Measurements from ENCODE around the gene FAM20B.

Gene FAM20B

DNA sequence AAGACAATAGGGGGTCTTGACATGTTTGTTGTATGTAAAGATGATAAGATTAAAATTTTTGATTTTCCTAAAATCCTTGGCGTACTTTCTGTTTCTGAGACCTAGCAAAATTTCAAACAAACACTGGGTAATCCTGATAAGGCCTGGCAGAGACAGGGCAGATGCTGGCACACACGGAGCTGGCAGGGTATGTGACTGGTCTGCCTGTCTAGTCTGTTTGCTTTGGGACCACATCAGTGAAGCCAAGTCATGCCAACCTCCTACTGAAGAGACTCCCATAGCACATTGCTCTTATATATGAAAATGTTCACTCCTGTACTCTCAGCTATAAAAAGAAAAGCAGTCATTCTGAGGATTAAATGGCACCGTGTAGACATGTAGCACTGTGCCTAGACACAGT is 70.2 kb downstream of the FAM20B start:
- DNase-seq = no peak

DNA sequence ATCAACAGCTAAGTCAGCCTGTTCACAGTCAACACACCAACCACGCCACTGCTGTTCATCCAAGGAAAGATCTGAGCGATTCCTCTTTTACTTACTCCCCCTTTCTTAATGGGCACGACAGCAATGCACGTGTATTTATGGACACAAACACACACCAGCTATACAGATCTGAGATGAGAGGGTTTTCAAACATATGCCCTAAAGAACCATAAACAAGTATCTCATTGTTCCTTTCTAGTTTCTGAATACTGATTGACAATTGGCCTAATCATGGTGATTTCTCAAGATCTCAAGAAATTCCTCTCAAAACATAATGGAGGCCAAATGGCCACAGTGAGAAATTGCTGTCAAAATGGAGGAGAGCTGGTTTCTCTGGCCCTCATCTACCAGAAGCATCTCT is 74.2 kb downstream of the FAM20B start:
- DNase-seq = no peak

DNA sequence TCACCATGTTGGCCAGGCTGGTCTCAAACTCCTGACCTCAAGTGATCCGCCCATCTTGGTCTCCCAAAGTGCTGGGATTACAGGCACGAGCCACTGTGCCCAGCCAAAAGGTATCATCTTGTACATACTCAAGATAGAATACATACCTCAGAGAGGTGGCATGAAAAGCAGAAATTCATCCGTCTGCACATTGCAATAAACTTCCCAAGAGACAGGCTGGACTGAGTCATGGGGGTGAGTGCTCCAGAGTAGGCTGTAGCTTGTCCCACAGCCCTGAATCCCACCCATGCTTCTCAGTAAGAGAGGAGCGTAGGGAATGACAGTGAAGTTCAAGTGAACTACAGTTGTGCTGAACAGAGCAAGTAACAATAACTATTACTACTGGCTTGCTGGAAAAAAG is 75.9 kb downstream of the FAM20B start:
- DNase-seq = no peak

DNA sequence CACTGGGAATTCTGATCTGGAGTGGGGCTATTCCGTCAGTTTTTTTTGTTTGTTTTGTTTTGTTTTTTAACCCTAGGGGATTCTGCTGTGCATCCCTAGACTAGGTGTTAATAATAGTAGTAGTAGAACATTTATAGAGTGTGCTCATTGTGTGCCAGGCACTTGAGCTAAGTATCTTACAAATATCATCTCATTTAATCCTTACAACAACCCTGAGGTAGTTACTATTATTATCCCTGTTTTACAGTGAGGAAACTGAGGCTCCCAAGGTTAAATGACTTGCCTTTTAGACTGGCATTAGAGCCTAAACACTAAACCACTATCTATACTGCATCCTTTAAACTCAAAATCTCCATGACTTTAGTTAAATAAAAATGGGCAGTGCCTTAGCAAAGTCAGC is 78.3 kb downstream of the FAM20B start:
- DNase-seq = no peak

DNA sequence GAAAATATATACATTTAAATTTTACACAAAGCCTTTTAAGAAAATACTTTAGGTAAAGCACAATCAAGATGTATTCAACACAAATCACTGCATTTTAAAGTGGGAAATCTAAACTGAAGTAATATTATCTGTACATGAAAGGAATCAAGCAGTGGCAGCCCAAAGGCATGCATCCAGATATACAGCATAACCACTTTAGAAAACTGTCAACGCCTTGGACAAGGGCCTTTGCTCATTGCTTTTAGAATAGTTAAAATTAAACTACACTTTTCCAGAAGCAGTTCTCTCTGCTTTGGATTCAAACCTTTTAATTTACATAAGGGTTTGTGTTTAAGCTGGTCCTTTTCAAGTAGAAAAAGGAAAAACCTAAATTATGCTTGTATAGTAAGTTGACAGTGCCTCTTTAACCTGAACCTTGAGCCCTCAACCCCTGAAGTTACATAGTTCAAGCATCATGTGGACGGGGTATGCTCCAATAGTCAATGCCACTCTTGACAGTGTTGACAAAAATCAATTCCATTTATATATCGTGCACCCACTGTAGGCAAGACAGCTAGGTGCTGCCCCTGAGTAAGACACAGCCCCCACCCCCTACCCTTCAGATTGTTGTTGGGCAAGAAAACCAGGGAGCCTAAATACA is 79.0 kb downstream of the FAM20B start:
- DNase-seq = no peak

DNA sequence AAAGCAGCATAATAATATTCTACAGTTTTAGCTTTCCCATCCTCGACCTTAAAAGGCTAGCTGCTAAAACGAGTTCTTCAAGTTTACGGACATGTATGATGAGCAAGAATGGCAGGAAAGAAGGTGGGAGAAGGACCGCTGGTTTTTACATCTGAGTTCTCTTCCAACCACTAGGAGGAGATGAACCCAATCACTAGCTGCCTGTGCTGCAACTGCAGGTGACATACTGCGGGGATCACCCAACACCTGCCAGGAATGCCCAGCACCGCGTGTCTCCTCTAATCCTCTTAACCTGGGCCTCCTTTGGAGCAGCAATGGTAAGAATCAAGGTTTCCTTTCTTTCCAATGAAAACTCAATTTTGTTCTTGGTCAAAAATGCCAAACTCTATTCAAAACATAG is 79.7 kb downstream of the FAM20B start:
- no peak for DNase-seq

DNA sequence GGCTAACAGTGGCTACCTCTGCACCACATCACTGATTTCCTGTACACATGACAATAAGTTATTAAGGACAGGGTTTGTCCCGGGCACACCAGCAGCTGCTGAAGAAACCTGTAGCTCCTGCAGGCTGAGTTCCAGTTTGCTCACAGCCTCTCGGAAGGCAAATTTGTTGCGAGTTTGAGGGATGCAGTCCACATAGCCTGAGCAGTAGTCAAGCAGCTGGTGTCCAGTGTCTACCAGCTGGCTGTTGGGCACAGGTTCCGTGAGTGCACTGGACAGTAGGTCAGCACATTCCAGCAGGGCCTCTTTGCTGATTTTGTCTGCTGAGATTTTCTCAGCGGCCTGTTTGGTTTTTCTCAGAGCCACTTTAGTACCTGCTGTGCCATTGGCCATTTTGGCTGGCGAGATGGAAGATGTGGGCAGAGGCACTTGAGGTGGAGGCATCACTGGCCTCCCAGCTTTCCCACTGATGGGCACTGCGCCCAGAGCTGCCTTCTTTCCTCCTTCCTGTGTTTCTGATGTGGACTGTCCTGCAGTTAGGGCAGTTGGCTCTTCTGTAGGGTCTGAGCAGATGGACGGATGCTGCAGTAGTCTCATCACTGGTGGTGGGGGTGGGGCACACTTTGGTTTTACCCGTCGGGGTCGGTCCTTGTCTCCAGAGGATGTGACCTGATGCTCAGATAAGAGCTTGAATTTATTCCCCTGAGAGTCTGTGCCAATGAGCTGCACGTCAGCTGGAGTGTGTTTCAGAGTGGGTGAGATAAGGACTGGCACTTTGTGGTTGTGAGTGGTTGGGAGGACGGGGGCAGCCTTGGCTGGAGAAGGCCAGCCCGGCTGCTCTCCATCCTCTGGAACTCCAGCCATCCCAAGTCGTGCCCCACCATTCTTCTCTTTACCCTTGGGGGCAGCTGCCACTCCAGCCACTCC is 82.3 kb downstream of the FAM20B start:
- no peak for DNase-seq

DNA sequence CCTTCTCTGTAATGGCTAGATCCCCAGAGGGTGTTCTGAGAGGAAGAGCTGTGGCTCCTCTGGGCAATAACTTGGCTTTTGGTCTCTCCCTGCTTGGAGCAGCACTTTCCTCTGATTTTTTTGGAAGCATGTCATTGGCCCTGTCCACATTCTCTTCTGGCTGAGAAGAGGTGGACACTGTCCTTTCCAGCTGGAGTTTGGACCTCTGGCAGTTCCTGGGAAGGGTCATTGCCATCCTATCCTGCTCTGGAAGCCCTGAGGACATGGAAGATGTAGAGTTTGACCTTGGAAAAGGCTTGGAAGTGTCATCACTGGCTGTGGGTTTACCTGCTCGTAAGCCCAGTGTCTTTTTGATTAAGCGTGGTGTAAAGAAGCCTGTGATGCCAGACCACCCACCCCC is 83.0 kb downstream of the FAM20B start:
- DNase-seq = no peak

DNA sequence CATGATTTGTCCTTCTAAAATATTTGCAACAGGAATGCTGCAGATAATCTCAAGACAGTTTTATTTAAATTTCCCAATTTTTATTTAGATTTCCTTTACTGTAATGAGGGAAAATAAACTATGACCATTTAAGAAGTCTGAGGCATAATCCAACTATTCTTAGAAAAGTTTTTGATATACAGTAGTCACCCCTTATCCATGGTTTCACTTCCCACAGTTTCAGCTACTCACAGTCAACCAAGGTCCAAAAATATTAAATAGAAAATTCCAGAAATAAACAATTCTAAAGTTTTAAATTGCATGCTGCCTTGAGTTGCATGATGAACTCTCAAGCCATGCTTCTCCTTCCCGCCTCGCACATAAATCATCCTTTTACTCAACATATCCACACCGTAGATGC is 89.5 kb downstream of the FAM20B start:
- DNase-seq = no peak

DNA sequence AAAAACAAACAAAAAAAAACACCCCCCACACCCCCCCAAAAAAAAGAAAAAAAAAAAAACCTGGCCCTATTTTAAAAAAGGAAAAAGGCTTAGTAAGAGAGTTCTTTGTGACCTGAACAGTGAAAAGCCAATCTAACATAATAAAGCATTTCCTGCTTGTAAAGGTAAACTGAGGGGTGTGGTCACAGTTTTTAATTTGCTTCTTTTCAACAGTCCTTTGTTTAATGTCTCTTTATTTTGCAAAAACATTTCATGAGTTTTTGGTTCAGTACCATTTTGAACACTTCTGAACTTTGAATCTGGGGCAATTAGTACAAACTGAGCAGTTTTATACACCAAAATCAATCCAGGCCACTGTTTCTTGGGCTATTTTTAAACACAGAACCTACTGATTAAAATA is 93.8 kb downstream of the FAM20B start:
- DNase-seq = no peak

DNA sequence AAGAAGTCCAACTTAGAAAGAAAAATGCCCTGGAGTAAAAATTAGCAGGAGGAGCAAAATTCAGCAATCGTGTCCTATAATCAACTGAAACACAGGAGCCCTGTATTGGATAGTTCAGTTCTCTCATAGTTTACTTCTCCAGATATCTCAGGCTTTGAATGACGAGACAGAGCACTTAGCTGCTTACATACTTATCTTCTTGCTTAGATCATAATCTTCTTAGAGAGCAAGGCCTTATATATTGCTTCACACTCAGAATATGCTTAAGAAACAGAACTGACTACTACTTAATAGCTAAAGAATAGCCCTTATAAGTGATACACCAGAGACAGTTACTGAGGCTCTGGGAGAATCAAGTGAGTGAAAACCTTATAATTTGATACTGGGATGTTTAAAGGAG is 95.0 kb downstream of the FAM20B start:
- DNase-seq = no peak

DNA sequence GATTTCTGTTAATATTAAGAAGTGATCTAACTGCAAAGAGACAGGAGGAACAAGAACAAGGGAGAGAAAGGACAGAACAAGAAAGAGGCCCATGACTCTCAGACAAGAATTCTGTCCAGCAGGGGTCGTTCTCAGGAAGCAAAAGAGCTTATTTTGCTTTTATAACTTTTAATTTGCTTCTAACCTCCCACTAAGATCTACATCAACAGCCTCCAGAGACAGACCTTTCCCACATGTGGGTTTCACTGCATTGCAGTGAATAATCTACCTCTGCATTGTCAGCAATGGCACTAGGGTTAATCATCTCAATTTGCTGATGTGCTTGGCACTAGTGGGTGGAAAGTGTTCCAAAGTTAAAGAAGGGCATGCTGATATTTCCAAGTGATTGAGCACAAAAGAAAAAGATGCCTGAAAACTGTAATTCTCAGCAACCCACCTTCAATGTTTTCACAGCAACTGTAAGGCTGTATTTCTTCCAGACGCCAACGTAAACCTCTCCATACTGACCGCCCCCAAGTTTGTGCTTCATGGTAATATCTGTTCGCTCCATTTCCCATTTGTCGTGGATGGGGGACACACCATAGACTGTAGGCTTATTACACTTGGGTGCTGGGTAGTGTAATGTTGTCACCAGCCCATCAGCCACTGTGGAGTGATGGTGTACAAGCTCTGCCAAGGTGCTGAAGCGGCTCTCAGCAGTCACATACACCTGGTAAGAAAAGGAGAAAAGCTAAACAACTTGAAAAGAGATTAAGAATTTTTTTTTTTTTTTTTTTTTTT is 95.7 kb downstream of the FAM20B start:
- no peak for DNase-seq

DNA sequence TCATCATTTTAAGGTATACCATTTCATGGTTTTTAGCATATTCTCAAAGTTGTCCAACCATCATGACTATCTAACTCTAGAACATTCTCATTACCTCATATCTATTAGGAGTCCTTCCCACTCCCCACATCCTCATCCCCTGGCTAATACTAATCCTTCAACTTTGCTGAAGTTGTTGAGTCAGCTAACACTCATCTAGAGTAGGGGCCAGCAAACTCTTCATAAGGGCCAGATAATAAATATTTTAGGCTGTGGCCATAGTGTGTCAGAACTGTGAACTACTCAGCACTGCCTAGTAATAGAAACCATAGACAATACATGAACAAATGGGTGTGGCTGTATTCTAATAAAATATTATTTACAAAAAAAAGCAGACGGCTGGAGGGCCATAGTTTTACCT is 99.2 kb downstream of the FAM20B start:
- no peak for DNase-seq

All from activated naive CD4-positive, alpha-beta T cell (primary cell).